HG03520 (cell line): ENCODE results near the gene HOXB6.

Source experiments
- ATAC-seq: cut with Tn5 transposase; IDR thresholded peaks from one replicate; pipeline ENCODE4 v1.9.1; 2021; ENCODE audit warnings: mild to moderate bottlenecking, moderate library complexity; ENCODE audit not compliant: unreplicated experiment

HOXB6 gene

DNA sequence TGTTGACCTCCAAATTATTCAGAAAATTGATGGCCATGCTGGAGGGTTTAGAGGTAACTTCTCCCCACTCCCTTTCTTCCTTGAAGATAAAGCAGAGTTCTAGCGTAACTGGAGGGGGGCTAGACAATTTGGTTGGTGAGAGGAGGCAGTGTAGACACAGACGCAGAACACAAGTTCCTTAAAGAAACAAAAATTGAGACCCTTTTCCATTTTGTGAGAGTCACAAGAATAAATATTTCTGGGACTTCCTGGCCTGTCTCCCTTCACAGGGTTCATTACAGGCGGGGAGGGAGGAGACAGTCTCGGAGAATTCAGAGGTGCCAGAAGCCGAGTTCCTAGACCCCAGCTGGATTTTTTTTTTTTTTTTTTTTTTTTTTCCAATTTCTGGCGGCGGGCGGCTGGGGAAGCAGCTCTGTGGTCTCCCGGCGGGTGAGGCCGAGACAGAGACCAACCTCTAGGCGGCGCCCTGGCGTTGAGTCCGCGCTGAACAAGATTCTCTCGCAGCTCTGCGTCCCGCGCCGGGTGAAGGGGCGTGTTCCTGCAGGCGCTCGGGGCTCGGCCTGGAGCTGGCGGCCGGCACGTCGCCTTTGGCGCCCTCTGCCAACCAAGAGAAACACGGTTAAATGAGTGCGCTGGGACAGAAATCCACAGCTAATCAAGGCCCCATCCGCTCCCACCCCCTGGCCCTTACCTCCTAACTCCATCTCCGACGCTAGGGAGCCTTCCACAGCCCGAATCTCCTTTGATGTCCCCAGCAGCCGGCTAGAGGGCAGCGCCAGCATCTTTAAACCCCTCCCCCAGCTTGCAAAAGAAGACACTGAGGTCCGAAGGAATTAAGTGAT is 31.6 kb upstream of the HOXB6 start:
- no peak for ATAC-seq

- no peak for ATAC-seq
Observed at GRCh38 chr17:48634493-48635208, 29.9 kb upstream of the HOXB6 start.

DNA sequence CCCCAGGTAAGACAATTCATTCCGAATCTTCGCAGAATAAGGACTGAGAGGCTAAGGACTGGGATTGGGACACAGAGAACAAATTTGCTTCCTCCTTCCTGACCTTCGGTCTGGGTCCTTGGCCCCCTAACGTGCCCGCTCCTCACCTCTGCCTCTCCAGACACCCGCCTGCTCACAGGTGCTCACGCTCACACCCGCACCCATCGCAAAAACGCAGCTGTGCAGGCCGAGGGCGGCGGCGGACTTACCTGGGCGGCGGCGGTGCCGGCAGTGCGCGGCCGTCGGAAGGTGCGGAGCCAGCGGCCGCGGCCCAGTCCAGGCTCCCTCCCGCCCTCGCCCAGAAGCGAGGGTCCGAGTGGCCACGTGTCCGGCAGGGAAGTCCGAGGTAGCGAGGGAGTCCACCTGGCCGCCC is 28.5 kb upstream of the HOXB6 start:
- ATAC-seq, result no peak

DNA sequence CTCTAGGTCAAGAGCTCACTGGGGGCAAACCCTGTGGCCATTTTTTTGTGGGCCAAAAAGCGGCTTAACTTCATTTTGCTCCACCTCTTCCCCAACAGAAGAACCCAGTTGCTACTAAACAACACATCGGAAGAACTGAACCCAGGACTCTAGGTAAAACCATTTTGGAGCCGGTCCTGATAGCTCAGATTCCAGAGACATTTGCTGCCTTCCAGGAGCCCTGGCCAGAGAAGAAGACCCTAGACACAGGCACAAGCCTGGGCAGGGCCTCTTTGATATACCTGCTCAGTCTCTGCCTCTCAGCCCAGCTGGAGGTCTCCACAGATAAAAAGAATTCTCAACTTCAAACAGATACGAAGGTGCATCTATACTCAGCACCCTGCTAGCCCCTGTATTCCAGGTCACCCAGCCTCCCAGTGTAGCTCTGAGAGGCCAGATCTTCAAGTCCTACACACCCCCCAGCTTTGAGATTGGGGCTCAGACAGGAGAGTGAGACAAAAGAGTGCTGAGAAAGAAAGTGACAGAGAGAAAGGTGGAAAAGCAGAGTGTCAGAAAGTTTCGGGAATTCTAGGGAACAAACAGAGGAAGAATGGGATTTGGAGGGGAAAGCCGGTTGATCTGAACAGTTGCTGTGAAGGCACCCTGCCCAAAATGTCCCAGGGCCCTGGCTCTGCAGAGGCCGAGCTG is 27.9 kb upstream of the HOXB6 start:
- no peak for ATAC-seq

GRCh38 chr17:48631693-48632578 is 27.1 kb upstream of the HOXB6 start:
- ATAC-seq, result no peak

DNA sequence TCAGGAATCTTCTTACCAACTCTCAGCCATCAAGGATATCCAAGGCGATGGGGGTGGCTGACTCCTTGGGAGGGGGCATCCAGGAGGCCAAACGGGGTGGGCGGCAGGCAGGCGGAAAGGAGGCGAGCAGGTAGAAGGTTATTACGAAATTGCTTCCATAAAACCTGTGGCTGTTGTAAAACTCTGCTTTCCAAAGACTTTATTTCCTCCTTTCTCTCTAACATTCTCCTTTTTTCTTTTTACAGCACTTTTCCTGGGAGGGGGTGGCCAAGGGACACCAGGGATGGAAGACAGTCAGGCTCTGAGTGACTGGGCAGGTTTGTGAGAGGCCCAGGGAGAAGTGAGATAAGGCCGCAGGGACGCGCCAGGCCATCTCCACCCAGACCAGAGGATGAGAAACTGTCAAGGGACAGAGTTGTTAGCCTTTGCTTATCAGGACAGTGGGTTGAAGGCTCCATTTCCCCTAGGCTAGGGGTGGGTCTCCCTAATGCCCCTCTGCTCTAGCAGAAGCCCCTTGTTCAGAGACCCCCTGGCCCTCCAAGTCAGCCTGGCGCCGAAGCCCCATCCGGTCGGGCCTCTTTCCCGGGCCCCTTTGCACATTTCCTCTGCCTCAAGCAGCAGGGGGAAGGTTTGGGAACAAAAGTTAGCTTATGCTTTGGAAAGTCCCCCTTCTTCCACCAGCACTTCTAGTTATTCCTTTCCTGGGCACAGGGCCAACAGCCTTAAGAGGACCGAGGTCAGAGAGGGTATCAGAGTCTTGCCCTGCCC is 26.3 kb upstream of the HOXB6 start:
- no peak for ATAC-seq

GRCh38 chr17:48630009-48630924 is 25.5 kb upstream of the HOXB6 start:
- no peak for ATAC-seq

DNA sequence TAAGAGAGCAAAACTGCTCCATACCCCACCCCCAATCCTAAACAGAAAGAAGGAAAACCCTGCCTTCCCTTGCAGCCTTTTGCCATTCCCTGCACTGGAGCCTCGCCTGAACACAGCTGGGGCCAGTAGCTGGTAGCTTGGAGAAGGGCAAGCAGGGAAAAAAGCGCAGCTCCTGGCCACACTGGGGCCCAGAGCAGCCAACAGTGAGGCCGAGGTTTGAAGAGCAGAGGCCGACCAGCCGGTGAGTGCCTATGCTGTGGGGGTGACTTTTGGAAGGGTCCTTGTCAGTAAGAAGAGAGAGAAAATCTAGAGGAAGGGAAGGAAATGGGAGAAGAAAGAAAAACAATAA is 24.6 kb upstream of the HOXB6 start:
- no peak for ATAC-seq

DNA sequence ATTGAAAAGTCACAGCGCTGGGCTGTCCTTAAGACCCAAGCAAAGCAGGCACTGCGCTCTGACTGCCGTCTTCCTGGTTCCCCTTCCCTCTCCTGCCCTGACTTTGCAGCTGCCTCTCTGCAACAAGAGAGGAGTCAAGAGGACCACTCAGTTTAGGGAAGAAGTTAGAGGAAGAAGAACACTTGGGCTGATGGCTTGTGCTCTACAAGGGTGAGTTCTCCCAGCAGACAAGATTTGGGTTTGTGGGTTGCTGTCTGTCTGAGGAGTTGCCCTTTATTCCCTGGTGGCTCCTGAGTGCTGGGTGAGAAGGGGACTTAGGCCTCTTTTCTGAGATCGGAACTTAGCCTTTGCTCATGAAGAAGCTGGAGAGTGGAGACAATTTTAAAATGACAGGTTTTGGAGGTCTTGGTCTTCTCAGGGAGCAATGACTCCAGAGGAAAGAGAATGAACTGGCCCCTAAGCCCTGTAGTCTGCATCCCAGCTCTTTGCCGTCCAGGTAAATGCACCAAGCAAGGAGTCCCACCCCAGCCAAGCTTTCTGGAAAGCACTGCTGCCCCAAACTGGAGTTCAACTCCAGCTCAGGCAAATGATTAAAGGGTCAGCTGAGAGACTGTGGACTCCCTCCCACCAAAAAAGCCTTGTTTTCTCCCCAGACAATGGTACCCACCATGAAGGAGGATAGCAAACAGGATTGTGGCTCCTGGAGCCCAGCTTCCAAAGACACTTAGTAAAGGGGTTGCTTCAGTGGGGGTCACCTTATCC is 24.0 kb upstream of the HOXB6 start:
- no peak for ATAC-seq

GRCh38 chr17:48627623-48628521 is 23.1 kb upstream of the HOXB6 start:
- ATAC-seq, result no peak

GRCh38 chr17:48627118-48627597 is 22.4 kb upstream of the HOXB6 start:
- ATAC-seq, result no peak

GRCh38 chr17:48626245-48627117 is 21.7 kb upstream of the HOXB6 start, which contains the start of gene HOXB9:
HOXB9 (minus strand) TSS chr17:48626358; CDS start chr17:48626269, 89 bp downstream.
- no peak for ATAC-seq

- no peak for ATAC-seq
Observed at GRCh38 chr17:48625495-48626244, 20.9 kb upstream of the HOXB6 start.

- ATAC-seq, result no peak
Observed at GRCh38 chr17:48624544-48625494, 20.0 kb upstream of the HOXB6 start.
